Caco-2 (cell line): ENCODE results near the gene IL36A. TPM values are rescaled to one million over a fixed set of nuclear protein-coding genes. Genes with fewer than 3 reads are reported as not detected.

Experiments used
- BruUV-seq: library from RNA; stranded (reverse); fragments of 400-500 nt; replicated peaks from 2 replicates; lab custom pipeline; 2021; lab: Mats Ljungman, UMichigan
- CTCF ChIA-PET: fragments of 300-600 bp; sonication (Branson Sonifier 250); formaldehyde crosslinking; loops from one replicate; lab custom pipeline; 2022; ENCODE audit warnings: antibody characterized with exemption; lab: Charles Lee
- POLR2A ChIA-PET: fragments of 300-600 bp; sonication (Branson Sonifier 250); formaldehyde crosslinking; loops from one replicate; lab custom pipeline; 2022; ENCODE audit warnings: antibody characterized with exemption; lab: Charles Lee
- DNase-seq, 2 experiments: peaks; one replicate each; pipeline versions ENCODE4 v3.0.0 to v3.0.0-alpha.2; 2020 to 2022
- H3K27me3 ChIP-seq: replicated peaks from 2 replicates; pipeline ENCODE4 v1.6.0; 2011; ENCODE audit warnings: low read length; ENCODE audit not compliant: control insufficient read depth, insufficient read depth
- H3K36me3 ChIP-seq: 2 replicates; pipeline ENCODE4 v1.5.1; 2011; ENCODE audit warnings: low read length; ENCODE audit not compliant: control insufficient read depth, insufficient read depth
- H3K4me1 ChIP-seq: fragments of 250-450 bp; sonication (Bioruptor Pico); 2 replicates; pipeline ENCODE4 v1.5.1; 2020; ENCODE audit warnings: mild to moderate bottlenecking
- H3K4me3 ChIP-seq: 2 replicates; pipeline ENCODE4 v1.5.1; 2011; ENCODE audit warnings: low read depth, mild to moderate bottlenecking, control low read depth, low read length
- H3K9me3 ChIP-seq: fragments of 250-450 bp; sonication (Bioruptor Pico); 2 replicates; pipeline ENCODE4 v1.5.1; 2020; ENCODE audit warnings: mild to moderate bottlenecking, moderate library complexity
- H3K27ac Mint-ChIP-seq: one replicate; pipeline ENCODE4 v1.8.0; 2022; ENCODE audit warnings: mixed read lengths; ENCODE audit not compliant: unreplicated experiment
- H3K27me3 Mint-ChIP-seq: one replicate; pipeline ENCODE4 v1.8.0; 2022; ENCODE audit warnings: mixed read lengths; ENCODE audit not compliant: insufficient read depth, unreplicated experiment
- H3K36me3 Mint-ChIP-seq: one replicate; pipeline ENCODE4 v1.8.0; 2022; ENCODE audit warnings: mild to moderate bottlenecking, mixed read lengths; ENCODE audit not compliant: insufficient read depth, unreplicated experiment
- H3K4me1 Mint-ChIP-seq: one replicate; pipeline ENCODE4 v1.8.0; 2022; ENCODE audit warnings: low read depth, mixed read lengths; ENCODE audit not compliant: unreplicated experiment
- H3K4me3 Mint-ChIP-seq: one replicate; pipeline ENCODE4 v1.8.0; 2022; ENCODE audit warnings: mild to moderate bottlenecking, moderate library complexity, mixed read lengths; ENCODE audit not compliant: unreplicated experiment
- H3K9me3 Mint-ChIP-seq: one replicate; pipeline ENCODE4 v1.8.0; 2022; ENCODE audit warnings: mixed read lengths; ENCODE audit not compliant: unreplicated experiment
- intact Hi-C: fragments of 100-400 bp; cut with micrococcal nuclease; formaldehyde crosslinking; loops from one replicate; pipeline ENCODE4 v1.10.0; 2022; ENCODE audit not compliant: unreplicated experiment
- total RNA-seq: library from RNA; stranded (reverse); gene quantifications from 2 replicates; pipeline ENCODE4 v1.2.3, GENCODE V29; 2022
- TF ChIP-seq, protein P1 (sequence below), 2 experiments: fragments of 200-600 bp in 1 of 2; IDR thresholded peaks; 1 replicate in 1 of 2; 2 replicates in 1 of 2; pipeline versions ENCODE4 v1.5.1 to v1.8.0; 2011 to 2022; ENCODE audit warnings: antibody characterized with exemption in 1 of 2, control low read depth in 1 of 2, inconsistent platforms in 1 of 2, low read depth in 1 of 2, low read length in 1 of 2, mild to moderate bottlenecking in 1 of 2, moderate library complexity in 1 of 2; ENCODE audit not compliant: insufficient read depth in 1 of 2, severe bottlenecking in 1 of 2, unreplicated experiment in 1 of 2

The IL36A gene
- total RNA-seq, 1 experiment from 2014 or later = not detected

DNA sequence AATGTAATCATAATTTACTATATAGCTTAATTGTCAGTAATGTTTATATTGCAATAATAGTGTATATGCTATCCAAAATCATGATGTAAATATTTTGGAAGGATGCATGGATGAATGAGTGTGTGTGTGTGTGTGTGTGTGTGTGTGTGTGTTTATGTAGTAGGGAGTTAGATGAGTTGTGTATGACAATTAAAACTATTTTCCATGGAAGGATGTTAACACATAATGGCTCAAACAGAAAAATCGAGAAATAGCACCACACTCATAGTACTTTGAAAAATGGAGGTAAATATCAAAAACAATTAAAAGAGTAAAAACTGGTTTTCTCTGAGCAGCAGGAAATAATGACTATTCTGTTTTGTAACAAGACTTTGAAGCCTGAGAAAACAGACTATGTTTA, 8.1 kb upstream of the IL36A start:
- Mint-ChIP-seq H3K4me3 (no peak overlapping the region), H3K27me3 (no peaks in the 10 kb centered on the region), H3K36me3 (no peaks in the 10 kb centered on the region), H3K27ac (no peak overlapping the region), H3K9me3 (peaks cover 40% of the 10 kb centered on the region), H3K4me1 (no peaks in the 10 kb centered on the region)
- no peak for DNase-seq
- Histone ChIP-seq H3K27me3 (no peaks in the 10 kb centered on the region), H3K9me3 (peaks cover 11% of the 10 kb centered on the region), H3K4me1 (no peaks in the 10 kb centered on the region), H3K36me3 (no peaks in the 10 kb centered on the region), H3K4me3 (no peak overlapping the region)
- BruUV-seq = no TSS peak
- TF ChIP-seq, protein P1, sequence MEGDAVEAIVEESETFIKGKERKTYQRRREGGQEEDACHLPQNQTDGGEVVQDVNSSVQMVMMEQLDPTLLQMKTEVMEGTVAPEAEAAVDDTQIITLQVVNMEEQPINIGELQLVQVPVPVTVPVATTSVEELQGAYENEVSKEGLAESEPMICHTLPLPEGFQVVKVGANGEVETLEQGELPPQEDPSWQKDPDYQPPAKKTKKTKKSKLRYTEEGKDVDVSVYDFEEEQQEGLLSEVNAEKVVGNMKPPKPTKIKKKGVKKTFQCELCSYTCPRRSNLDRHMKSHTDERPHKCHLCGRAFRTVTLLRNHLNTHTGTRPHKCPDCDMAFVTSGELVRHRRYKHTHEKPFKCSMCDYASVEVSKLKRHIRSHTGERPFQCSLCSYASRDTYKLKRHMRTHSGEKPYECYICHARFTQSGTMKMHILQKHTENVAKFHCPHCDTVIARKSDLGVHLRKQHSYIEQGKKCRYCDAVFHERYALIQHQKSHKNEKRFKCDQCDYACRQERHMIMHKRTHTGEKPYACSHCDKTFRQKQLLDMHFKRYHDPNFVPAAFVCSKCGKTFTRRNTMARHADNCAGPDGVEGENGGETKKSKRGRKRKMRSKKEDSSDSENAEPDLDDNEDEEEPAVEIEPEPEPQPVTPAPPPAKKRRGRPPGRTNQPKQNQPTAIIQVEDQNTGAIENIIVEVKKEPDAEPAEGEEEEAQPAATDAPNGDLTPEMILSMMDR (IDR thresholded peaks at IDR 0.05; ENCODE audit: insufficient read depth in 1 of 2, low read depth in 1 of 2, low read length in 1 of 2, severe bottlenecking in 1 of 2, unreplicated experiment in 1 of 2) = no peak
- ChIA-PET POLR2A (no interaction called here), CTCF (no interaction called here)
- intact Hi-C loops = no loop called here

DNA sequence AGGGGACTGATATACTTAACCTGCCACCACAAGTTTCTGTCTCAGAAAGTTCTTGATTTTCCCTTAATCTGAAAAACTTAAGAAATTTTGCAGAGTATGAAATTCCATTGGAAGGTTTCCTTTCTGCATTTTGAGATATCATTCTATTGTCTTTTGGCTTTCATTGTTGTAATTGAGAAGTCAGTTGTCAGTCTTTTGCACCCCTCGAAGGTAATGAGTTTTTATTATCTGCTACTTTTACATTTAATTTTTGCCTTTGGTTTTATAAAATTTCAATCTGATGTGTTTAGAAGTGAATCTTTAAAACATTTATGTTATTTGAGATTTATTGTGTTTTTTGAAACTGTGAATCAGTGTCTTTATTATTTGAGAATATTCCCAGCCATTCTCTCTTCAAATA, 4.8 kb upstream of the IL36A start:
- no TSS peak for BruUV-seq
- no peaks in the 10 kb centered on the region for H3K27me3 Mint-ChIP-seq
- CTCF ChIA-PET = no interaction called here

DNA sequence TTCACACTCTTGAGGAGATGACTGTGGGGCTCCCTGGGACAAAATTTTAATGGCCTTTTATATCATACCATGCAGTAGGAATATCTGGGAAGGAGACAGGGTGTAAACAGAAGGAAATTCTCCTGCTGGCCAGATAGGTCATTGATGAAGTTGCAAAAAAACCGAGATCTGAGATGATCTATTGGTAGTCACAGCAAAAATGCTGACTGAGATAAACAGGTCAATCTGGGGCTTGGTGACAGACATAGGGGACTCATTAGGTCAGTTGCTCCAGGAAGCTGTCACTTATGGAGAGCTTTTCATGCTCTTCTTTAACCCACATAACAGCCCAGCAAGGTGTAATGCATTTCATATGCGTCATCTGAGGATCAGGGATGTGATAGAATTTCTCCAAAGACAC, 2.6 kb upstream of the IL36A start:
- intact Hi-C loops = no loop called here
- ChIA-PET CTCF (no interaction called here), POLR2A (no interaction called here)
- peaks cover 11% of the 10 kb centered on the region for H3K9me3 ChIP-seq
- TF ChIP-seq, protein P1 (IDR thresholded peaks at IDR 0.05; ENCODE audit: insufficient read depth in 1 of 2, low read depth in 1 of 2, low read length in 1 of 2, severe bottlenecking in 1 of 2, unreplicated experiment in 1 of 2) = no peak
- Mint-ChIP-seq H3K36me3 (no peaks in the 10 kb centered on the region), H3K27ac (no peak overlapping the region), H3K4me3 (no peak overlapping the region), H3K4me1 (no peaks in the 10 kb centered on the region), H3K27me3 (peaks cover 5% of the 10 kb centered on the region), H3K9me3 (peaks cover 33% of the 10 kb centered on the region)
- no peaks in the 10 kb centered on the region for H3K27me3 ChIP-seq
- BruUV-seq = no TSS peak
- H3K36me3 ChIP-seq = no peaks in the 10 kb centered on the region
- no peak for DNase-seq
- H3K4me3 ChIP-seq = no peak overlapping the region
- no peaks in the 10 kb centered on the region for H3K4me1 ChIP-seq

More for the DNA sequence above, 4.8 kb upstream of the IL36A start:
- intact Hi-C loops = no loop called here
- Histone ChIP-seq H3K27me3 (no peaks in the 10 kb centered on the region), H3K9me3 (peaks cover 11% of the 10 kb centered on the region), H3K4me3 (no peak overlapping the region), H3K36me3 (no peaks in the 10 kb centered on the region), H3K4me1 (no peaks in the 10 kb centered on the region)
- Mint-ChIP-seq H3K9me3 (peaks cover 33% of the 10 kb centered on the region), H3K36me3 (no peaks in the 10 kb centered on the region), H3K4me1 (no peaks in the 10 kb centered on the region), H3K27ac (no peak overlapping the region), H3K4me3 (no peak overlapping the region)
- POLR2A ChIA-PET = no interaction called here
- TF ChIP-seq, protein P1 (IDR thresholded peaks at IDR 0.05; ENCODE audit: insufficient read depth in 1 of 2, low read depth in 1 of 2, low read length in 1 of 2, severe bottlenecking in 1 of 2, unreplicated experiment in 1 of 2) = no peak
- no peak for DNase-seq
